Left ventricle myocardium inferior (tissue), 1 donor: ENCODE results near the gene LRRC10B. TPM values are rescaled to one million over a fixed set of nuclear protein-coding genes. Genes with fewer than 3 reads are reported as not detected.
A peak's percentile ranks its signal among the peaks of the same experiment; 100 is the strongest.

Experiments
- DNase-seq: peaks from one replicate; pipeline ENCODE4 v3.0.0-alpha.2; 2020
- H3K27ac ChIP-seq: fragments of 200-600 bp; replicated peaks from 2 replicates; pipeline ENCODE4 v1.8.0; 2021
- H3K27me3 ChIP-seq: fragments of 200-600 bp; 2 replicates; pipeline ENCODE4 v1.8.0; 2021; ENCODE audit warnings: low read depth
- H3K36me3 ChIP-seq: fragments of 200-600 bp; 2 replicates; pipeline ENCODE4 v1.8.0; 2021
- H3K4me1 ChIP-seq: fragments of 200-600 bp; 2 replicates; pipeline ENCODE4 v1.8.0; 2021
- H3K4me3 ChIP-seq: fragments of 200-600 bp; 2 replicates; pipeline ENCODE4 v1.8.0; 2021; ENCODE audit warnings: mild to moderate bottlenecking, moderate library complexity
- H3K9me3 ChIP-seq: fragments of 200-600 bp; replicated peaks from 2 replicates; pipeline ENCODE4 v1.8.0; 2021
- CTCF ChIP-seq: fragments of 200-600 bp; IDR thresholded peaks from 2 replicates; pipeline ENCODE4 v1.8.0; 2021; ENCODE audit warnings: antibody characterized with exemption, mild to moderate bottlenecking, borderline replicate concordance
- intact Hi-C: fragments of 100-400 bp; cut with micrococcal nuclease; formaldehyde crosslinking; loops from one replicate; pipeline ENCODE4 v1.11.0; 2022
- total RNA-seq: library from RNA; stranded (reverse); fragmentation: NEBNext Ultra II Directional; extraction: Animal tissue kit (Norgen Biotek cat#: 25700); gene quantifications from one replicate; pipeline ENCODE4 v1.2.1, GENCODE V29; 2021
- donor health status: DM: no; HTN: yes; CAD: no; lungs with severe emphysema.

LRRC10B gene
- total RNA-seq, 1 donor from 2014 or later, result 0.88 TPM

- intact Hi-C loops, result no loop called here
- DNase-seq, result no peak
- peaks cover 15% of the 10 kb centered on the region for H3K36me3 ChIP-seq
- H3K27ac ChIP-seq, result peak overlapping the region; percentile 81
- H3K27me3 ChIP-seq, result no peaks in the 10 kb centered on the region
- no peak overlapping the region for H3K4me3 ChIP-seq
- no peak for TF ChIP-seq CTCF
- peaks cover 34% of the 10 kb centered on the region for H3K4me1 ChIP-seq
- no peaks in the 10 kb centered on the region for H3K9me3 ChIP-seq
These were observed 21.1 kb upstream of the LRRC10B start for GRCh38 chr11:61487342-61488025.

- H3K9me3 ChIP-seq, result no peaks in the 10 kb centered on the region
- intact Hi-C loops, result no loop called here
- no peak for TF ChIP-seq CTCF
- H3K4me1 ChIP-seq, result peaks cover 32% of the 10 kb centered on the region
- H3K4me3 ChIP-seq, result peak overlapping the region; percentile 42
- H3K36me3 ChIP-seq, result peaks cover 15% of the 10 kb centered on the region
- DNase-seq, result peak; percentile 81
- H3K27ac ChIP-seq, result peak overlapping the region; percentile 81
- H3K27me3 ChIP-seq, result no peaks in the 10 kb centered on the region
These were observed 19.8 kb upstream of the LRRC10B start for GRCh38 chr11:61488651-61489291.

- DNase-seq, result peak; percentile 40
- no peak for TF ChIP-seq CTCF
- Histone ChIP-seq H3K4me1 (peaks cover 44% of the 10 kb centered on the region), H3K36me3 (peaks cover 12% of the 10 kb centered on the region), H3K4me3 (peak overlapping the region; percentile 42), H3K9me3 (no peaks in the 10 kb centered on the region), H3K27me3 (no peaks in the 10 kb centered on the region), H3K27ac (peak overlapping the region; percentile 81)
- intact Hi-C loops, result no loop called here
These were observed 18.5 kb upstream of the LRRC10B start for GRCh38 chr11:61489833-61490721.

GRCh38 chr11:61491736-61492395 lies 16.7 kb upstream of the LRRC10B start:
- Histone ChIP-seq H3K4me1 (peaks cover 60% of the 10 kb centered on the region), H3K4me3 (no peak overlapping the region), H3K27me3 (no peaks in the 10 kb centered on the region), H3K27ac (no peak overlapping the region), H3K36me3 (peaks cover 5% of the 10 kb centered on the region), H3K9me3 (no peaks in the 10 kb centered on the region)
- intact Hi-C loops, result no loop called here
- TF ChIP-seq CTCF, result no peak
- no peak for DNase-seq

- H3K36me3 ChIP-seq, result no peaks in the 10 kb centered on the region
- H3K9me3 ChIP-seq, result no peaks in the 10 kb centered on the region
- H3K27me3 ChIP-seq, result no peaks in the 10 kb centered on the region
- no peak for TF ChIP-seq CTCF
- DNase-seq, result peak; percentile 56
- no peak overlapping the region for H3K4me3 ChIP-seq
- peaks cover 46% of the 10 kb centered on the region for H3K4me1 ChIP-seq
- peak overlapping the region; percentile 76 for H3K27ac ChIP-seq
- intact Hi-C loops, result no loop called here
These were observed 14.1 kb upstream of the LRRC10B start for GRCh38 chr11:61494381-61494961.
